ENCODE data around the gene CFAP61.
"Not testable (repeated sequence)": the region's sequence is repeated elsewhere in the genome, so short reads cannot be mapped to it uniquely, and the experiment has no call there.

Gene CFAP61

DNA sequence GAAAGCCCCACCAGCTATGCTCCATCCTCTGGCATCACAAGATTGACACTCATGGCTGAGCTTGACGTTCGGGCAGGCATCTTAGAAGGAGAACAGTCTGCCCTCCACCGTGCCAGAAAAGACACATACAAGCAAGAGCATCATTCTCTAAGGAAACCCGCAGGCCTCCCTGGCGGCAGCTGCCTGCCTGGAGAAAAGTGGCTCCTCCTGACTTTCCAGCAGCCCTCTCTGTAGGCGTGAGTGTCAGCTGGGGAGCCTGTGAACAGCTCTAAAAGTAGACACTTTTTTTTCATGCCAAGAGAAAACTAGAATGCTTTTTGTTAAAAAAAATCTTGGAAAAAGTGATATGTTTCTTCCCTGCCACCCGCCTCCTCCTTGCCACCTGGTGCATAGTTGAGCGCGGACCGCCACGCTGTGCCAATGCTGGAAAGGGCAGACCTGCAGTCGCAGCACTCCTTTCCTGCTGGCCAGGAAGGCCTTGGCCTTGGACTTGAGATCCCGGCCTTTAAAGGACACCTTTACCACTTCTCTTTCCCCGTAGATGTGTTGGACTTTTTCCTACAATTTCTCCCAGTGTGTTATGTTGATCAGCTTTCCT is 285.9 kb downstream of the CFAP61 start:
- no peak for FAIRE-seq

DNA sequence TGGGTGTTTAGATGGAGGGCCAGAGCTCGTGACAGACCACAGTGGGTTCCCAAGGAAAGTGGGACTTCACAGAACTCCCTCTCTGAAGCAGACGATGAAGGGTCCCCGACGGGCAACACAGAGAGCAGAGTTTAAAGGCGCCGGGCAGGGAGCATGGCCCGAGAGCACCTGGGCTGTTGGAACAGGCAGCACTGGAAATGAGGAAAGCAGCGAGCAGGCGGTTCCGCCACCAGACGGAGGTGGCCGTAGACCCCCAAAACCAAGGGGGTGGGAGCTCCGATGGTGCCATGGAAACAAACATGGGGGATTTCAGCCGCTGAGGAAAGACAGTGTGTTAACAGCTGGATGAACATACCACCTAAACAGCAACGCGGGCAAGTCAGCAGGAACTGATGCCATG is 288.1 kb downstream of the CFAP61 start:
- FAIRE-seq: no peak

DNA sequence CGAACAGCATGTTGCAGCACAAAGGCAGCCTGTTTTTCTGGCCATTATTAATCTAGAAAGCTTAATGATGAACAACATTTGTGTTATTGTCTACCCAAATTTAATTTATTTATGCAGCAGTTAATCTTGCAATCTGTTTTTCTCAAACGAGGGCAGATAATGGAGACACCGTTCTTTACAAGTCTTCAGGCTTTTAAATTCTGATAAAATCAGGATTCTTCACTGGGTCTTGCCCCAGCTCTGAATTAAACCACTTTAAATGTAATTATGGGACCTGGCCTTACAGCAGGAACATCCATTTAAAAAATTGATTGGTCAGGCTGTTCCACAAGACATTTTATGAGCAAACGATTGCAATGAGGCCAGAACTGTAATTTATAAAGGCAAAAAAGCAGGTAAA is 289.0 kb downstream of the CFAP61 start:
- FAIRE-seq: no peak

DNA sequence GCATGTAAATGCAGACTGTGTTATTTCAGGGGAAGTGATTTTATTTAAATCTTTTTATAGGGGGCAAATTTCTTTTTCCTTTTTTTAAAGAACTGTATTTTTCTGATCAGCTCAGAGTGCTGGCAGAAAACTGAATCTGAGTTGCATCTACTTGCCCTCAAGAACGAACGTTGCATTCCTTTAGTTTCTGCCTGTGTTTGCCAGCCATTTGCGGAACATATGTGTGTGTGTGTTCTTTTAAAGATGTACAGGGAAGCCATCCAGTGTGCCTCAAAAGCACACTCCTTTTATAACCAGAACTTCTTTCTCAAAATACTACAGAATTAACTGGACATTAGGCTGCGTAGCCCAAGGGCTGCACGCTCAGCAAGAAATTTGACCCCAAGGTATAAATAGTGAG is 289.7 kb downstream of the CFAP61 start:
- FAIRE-seq: no peak

DNA sequence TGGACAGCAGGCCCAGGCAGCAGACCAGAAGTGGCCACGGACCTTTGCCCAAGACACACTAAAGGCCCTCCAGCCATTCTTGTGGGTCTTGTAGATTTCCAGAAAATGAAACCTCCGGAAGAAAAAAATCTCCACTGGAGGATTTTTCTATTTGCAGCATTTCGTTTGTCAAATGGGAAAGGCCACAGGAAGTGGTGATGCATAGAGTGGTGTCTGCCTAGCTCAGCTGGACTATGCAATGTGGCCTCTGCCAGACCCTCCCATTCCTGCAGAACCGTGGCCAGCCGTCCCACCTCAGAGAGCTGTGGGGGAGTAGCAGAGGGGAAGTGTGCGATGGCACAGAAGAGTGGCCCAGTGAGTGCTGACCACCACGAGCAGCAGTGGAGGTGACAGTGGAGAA is 291.6 kb downstream of the CFAP61 start:
- FAIRE-seq: no peak

DNA sequence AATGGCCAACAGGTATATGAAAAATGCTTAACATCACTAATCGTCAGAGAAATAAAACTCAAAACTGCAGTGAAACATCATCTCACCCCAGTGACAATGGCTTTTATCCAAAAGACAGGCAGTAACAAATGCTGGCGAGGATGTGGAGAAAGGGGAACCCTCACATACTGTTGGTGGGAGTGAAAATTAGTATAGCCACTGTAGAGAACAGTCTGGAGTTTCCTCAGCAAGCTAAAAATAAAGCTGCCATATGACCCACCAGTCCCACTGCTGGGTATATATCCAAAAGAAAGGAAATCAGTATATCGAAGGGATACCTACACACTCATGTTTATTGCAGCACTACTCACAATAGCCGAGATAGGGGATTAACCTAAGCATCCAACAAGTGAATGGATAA is 292.1 kb downstream of the CFAP61 start:
- no peak for FAIRE-seq

DNA sequence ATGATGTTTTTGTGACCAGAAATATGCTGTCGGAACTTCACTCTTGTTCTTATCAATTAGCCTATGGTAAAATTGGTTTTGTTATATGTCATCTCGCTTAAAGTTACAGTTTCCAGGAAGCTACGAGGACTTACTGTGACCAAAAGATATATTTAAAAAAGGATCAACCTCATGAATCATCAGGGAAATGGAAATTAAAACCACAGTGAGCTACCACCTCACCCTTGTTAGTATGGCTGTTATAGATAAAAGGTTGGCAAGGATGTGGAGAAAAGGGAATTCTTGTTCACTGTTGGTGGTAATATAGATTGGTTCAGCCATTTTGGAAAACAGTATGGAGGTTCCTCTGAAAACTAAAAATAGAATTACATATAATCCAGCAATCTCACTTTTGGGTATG is 301.2 kb downstream of the CFAP61 start:
- FAIRE-seq: no peak

DNA sequence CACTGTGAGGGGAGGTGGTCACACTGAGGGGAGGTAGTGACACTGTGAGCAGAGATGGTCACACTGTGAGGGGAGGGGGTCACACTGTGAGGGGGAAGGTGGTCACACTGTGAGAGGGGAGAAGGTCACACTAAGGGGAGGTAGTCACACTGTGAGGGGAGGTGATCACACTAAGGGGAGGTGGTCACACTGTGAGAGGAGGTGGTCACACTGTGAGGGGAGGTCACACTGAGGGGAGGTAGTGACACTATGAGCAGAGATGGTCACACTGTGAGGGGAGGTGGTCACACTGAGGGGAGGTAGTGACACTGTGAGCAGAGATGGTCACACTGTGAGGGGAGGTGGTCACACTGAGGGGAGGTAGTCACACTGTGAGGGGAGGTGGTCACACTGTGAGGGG is 303.2 kb downstream of the CFAP61 start:
- not testable (repeated sequence) for FAIRE-seq

DNA sequence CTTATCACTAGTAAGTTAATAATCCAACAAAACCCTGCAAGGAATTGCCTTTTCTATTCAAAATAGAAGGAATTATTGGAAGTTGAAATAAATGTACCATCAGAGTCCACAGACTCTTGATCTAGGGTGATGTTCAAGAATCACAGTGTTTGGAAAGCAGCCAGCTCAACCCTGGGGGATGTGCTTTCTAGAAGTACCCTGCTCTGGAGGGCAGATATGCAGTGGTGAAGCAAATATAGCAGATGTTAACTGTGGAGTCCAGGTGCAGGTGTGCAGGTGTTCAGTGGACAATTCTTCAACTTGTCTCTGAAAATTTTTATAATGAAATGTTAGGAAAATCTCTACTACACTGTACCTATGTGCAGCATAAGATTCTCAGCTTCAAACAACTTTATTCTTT is 306.5 kb downstream of the CFAP61 start:
- FAIRE-seq: no peak

DNA sequence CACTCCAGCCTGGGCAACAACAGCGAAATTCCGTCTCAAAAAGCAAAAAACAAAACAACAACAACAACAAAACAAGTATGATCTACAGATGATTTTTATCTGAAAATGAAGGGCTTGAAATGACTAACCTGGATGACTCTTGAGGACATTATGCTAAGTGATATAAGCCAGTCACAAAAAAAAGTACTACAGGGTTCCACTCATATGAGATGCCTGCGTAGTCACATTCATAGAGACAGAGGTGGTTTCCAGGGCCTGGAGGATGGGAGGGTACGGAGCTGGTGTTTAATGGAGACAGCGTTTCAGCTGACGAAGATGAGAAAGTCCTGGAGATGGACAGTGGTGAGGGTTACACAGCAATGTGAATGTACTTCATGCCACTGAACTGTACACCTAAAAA is 307.3 kb downstream of the CFAP61 start:
- no peak for FAIRE-seq

DNA sequence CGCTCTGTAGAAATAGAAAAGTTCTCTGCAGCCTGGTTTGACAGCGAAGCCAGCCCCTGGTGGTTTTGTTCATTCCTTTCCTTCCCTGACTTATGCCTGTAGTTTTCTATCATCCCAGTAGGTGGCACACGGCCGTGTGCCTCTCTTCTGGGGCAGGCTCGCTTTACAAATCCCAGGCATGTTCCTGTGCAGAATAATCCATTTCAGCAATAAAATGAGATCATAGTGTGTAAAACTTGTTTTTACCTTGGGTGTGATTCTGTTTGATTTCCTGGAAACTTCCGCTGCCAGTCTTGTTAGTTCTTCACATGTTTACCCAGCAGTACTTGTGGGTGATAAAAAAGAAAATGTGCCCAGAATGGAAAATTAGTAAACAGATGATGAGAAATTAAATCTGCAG is 308.1 kb downstream of the CFAP61 start:
- no peak for FAIRE-seq

DNA sequence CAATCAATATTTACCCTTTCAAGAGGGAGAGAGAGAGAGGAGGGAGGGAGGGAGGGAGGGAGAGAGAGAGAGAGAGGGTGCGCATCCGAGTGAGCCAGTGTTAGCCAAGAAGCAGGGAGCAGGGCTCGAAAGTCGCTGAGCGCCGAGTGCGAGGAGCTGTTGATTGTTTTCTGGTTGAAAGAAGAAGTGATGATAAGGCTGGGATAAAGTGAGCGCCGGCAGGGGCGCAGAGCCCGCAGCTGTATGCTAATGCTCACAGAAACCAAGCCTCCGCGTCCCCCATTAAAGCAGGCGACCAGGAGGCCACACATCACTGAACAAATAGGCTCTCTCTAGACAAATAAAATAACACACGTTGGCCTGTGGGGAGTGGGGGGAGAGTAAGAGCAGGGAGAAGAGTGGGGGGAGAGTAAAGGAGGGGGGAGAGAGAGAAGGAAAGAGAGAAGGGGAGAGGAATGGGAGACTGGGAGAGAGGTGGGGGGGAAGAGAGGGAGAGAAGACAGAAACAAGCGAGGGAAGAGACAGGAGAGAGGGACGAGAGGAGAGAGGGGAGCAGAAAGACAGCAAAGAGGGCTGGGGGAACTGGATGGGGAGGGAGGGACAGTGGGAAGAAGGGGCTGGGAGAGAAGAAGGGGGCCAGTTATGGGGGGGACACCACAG is 310.6 kb downstream of the CFAP61 start:
- no peak for FAIRE-seq

DNA sequence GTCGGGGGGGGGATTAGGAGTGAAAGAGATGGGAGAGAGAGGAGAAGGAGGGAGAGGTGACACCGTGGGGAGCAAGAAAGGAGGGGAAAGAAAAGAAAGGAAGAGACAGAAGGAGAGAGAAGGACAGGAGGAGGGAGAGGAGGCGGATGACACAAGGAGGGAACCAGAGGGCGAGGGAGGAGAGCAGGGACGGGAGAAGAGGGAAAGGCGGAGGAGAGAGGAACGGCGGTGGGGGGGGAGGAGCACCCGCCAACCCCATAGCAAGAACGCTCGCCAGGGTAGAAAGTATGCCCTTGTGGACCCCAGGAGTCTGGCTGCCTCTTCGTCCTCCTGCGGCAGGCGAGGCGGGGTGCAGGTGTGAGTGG is 311.1 kb downstream of the CFAP61 start:
- FAIRE-seq: no peak

DNA sequence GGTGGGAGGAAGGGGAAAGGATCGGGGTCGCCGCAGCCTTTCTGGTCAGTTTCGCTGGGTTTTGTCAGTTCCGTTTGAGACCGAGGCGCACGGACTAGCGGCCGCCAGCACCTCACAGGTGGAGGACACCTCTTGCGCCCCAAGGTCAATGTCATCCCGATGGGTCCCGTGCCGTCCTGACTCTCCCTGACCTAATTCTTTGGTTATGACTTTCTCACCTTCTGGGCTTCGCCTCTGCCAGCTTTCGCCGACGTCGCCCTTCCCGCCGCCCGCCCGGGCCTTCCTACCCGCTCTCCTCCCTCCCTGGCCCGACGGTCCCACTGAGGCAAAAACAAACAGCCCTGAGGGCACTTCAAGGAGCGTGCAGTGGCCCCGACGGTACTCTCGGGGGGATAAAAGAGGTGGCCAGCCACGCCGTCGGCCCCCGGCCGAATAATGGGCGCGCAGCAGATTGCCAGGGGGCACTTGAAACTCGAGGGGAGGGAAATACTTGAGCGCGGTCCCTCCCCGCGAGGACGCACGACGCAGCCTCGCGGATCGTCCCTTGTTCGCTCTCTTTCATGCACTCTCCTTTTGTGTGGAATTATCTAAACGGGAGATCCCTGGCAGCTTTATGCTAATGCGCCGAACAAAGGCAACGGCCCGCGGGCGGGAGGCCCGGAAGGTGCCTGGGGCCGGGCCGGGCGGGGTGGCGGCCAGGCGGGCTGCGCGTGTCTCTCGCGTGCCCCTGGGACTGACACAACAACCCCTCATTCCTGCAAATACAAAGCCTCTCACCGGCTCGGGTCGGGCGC is 311.7 kb downstream of the CFAP61 start:
- no peak for FAIRE-seq

DNA sequence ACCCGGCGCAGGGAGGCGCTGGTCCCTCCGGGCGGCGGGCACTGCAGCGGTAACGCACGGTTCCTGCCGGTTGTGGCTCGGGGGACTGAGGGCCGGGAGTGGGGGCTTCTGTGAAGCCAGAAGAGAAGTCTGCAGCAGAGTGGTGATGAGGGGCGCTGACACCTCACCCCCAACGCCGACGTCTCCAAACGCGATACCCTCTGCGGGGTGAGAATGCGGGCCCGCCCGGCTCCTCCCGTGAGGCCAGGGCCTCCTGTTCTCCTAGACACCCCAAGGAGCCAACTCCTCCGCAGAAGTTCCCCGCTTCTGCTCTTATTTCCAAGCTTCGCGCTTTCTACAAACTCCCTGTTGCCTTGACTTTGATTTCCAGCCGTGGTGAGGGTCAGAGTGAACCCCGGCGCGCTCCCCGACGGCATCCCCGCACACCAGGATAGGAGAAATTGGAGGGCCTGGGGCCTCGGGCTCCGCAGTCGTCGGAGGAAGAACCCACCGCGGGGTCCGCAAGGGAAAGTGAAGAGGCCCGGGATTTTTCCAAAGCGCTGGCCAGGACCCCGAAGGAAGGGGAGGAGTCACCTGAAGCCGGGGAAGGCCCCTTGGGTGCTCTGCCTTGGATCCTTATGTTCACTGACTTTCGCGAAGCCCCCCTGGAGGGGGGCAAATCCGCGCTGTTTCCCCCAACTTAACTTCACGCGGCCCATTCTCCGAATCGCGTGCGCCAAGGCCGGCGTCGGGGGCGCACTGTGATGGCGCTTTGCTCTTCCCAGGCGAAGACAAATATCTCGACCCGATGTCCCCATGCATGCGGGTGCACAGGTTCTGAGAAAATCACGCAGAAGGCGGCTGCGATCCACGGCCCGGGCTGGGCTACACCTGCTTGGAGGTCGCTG is 312.5 kb downstream of the CFAP61 start:
- no peak for FAIRE-seq

DNA sequence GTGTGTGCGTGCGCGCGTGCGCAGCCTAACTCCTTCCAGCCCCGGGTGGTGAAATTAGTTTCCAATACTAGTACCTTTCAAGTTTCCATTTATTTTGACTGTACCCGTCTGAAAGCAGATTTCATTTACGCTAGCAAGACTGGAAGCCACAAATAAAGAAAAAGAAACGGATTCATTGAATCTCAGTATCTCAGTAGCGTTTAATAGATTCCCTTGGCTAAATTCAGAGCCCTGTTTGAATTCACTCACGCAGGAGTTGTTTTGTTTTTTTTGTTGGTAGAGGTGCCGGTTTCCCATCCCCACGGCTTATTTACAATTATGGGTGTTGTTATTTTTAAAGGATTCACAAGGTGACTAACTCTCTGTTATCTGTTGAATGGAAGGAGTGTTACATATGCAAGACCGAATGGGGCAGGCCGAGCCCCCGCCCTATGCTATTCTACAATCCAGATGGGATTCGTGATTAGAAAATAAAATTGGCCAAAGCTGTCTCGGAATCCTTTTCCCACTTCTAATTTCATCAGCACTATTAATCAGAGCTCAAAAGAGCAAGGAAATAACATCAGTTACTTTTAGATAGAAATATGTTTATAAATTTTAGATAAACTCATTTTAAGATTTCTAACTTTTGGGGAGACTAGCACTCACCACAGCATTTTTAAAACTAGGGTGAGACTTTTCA is 313.3 kb downstream of the CFAP61 start:
- no peak for FAIRE-seq

DNA sequence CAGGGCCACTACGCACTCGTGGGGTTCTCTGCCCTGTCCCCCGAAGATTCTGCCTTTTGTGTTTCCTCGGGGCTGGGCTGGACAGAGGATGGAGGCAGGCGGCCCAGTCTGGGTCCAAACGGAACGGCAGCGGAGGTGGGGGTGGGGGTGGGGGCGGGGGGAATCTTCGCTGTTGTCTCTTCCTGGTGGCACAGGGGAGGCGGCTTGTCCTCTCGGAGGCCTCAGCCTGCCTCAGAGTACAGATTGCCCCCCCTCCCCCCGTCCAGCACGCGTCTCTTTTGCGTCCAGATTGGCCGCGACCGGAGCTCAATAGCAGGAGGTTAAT is 314.2 kb downstream of the CFAP61 start:
- FAIRE-seq: no peak

DNA sequence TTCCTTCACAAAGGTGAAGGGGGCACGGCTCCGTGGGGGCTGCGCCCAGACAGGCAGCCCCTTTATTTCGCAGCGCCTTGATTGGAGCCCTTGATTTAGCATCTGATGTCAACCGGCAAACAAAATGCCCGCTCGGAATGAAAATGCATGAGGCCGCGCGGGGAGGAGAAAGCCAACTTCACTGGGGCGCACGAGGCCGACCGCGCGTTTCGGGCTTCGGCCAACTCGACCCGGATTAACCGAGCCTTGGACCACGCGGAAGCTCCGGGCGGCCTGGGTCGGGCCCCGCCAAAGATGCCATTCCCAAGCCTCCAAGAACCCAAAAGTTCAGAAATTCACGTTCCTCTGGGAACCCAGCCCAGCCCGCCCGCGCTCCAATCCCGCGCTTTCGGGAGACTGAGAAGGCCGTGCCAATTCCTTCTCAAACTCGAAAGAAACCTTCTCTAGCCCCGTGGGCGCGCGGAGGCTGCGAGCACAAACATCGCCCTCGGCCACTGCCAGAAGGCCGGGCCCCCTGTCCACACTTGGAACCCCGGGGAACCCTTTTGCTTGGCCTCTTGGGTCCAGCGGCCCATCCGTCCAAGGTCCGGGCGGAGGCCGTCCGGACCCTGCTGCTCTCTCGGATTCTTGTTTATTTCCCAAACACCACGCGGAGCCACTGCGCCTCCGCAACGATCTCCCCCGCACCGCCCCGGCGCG is 314.7 kb downstream of the CFAP61 start:
- no peak for FAIRE-seq

DNA sequence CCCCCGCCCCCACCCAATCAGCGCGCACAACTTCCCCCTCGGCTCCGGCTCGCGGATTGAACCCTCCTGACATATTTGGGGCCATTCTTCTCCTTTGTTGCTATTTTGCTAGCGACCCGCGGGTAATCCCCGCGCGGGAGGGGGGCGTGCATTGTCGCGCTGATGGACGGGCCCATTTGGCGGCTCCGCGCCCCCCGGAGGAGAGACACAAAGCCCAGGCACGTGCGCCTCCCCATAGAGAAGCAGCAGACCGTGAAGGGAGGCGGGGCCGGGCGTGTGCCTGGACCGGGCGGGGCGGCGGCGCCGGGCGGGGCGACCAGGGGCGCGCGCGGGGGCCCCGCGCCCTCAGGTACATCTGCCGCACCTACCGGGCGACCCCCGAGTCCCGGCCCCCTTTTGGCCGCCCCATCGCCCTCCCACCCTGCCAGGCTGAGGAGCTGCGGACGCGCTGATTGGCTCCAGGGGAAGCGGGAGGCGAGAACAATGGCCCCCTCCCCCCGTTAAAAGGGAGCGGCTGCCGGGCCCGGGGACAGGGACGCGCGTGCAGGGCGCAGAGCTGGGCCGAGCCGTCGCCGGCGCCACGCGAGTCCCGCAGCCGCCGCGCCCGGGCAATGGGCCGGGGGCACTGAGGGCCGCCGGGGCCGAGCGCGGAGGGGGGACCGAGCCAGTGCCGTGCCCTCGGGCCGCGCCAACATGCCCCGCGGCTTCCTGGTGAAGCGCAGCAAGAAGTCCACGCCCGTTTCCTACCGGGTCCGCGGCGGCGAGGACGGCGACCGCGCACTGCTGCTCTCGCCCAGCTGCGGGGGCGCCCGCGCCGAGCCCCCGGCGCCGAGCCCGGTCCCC is 315.5 kb downstream of the CFAP61 start, which contains the start of gene INSM1:
Gene INSM1, plus strand, starts transcription at position 530 of the 843 bp plus-strand sequence. Its CDS starts 164 bp downstream, at position 694.
- no peak for FAIRE-seq

DNA sequence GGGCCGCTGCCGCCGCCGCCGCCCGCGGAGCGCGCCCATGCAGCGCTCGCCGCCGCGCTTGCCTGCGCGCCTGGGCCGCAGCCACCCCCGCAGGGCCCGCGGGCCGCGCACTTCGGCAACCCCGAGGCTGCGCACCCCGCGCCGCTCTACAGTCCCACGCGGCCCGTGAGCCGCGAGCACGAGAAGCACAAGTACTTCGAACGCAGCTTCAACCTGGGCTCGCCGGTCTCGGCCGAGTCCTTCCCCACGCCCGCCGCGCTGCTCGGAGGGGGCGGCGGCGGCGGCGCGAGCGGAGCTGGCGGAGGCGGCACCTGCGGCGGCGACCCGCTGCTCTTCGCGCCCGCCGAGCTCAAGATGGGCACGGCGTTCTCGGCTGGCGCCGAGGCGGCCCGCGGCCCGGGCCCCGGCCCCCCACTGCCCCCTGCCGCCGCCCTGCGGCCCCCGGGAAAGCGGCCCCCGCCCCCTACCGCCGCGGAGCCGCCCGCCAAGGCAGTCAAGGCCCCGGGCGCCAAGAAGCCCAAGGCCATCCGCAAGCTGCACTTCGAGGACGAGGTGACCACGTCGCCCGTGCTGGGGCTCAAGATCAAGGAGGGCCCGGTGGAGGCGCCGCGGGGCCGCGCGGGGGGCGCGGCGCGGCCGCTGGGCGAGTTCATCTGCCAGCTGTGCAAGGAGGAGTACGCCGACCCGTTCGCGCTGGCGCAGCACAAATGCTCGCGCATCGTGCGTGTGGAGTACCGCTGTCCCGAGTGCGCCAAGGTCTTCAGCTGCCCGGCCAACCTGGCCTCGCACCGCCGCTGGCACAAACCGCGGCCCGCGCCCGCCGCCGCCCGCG is 316.3 kb downstream of the CFAP61 start:
- FAIRE-seq: no peak

Measured in colon (tissue), 2 donors.